ENCODE results near the gene CRYGS. TPM values are rescaled to one million over a fixed set of nuclear protein-coding genes. Genes with fewer than 3 reads are reported as not detected.

CRYGS gene
- total RNA-seq, 4 donors from 2014 or later, result 0.42 to 2.3 (median 1.3) TPM

DNA sequence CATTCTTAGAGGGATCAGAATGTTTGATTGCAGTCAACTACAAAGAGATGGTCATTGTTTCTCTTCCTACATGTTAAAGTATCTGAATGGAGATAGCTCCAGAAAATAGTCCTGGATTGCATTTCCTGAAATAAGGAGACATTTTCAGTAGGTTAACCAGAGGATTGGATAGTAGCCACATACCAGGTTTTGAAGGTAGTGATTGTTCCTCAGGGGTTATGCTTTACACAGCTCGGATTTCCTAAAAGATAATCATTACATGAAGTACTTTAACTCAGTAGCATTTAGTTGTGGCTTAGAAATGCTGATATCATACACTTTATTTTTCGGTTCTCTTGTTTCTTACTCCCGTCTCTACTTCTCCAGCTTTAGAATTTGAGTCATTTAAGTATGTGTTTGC lies 36.6 kb upstream of the CRYGS start:
- intact Hi-C loops (cut with DNase I; ENCODE audit: low total_unique reads), result no loop called here
- 88 to 90% methylated on average over 3 of the region's 3 CpGs for WGBS, 2 donors
- TF ChIP-seq, protein P1, sequence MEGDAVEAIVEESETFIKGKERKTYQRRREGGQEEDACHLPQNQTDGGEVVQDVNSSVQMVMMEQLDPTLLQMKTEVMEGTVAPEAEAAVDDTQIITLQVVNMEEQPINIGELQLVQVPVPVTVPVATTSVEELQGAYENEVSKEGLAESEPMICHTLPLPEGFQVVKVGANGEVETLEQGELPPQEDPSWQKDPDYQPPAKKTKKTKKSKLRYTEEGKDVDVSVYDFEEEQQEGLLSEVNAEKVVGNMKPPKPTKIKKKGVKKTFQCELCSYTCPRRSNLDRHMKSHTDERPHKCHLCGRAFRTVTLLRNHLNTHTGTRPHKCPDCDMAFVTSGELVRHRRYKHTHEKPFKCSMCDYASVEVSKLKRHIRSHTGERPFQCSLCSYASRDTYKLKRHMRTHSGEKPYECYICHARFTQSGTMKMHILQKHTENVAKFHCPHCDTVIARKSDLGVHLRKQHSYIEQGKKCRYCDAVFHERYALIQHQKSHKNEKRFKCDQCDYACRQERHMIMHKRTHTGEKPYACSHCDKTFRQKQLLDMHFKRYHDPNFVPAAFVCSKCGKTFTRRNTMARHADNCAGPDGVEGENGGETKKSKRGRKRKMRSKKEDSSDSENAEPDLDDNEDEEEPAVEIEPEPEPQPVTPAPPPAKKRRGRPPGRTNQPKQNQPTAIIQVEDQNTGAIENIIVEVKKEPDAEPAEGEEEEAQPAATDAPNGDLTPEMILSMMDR (IDR thresholded peaks at IDR 0.05), result no peak
- TF ChIP-seq POLR2A (IDR thresholded peaks at IDR 0.05), result no peak
- H3K4me3 ChIP-seq (ENCODE audit: low read depth, poor library complexity, severe bottlenecking), result no peak overlapping the region
- no peak for DNase-seq (ENCODE audit: low spot score in 2 of 2)

DNA sequence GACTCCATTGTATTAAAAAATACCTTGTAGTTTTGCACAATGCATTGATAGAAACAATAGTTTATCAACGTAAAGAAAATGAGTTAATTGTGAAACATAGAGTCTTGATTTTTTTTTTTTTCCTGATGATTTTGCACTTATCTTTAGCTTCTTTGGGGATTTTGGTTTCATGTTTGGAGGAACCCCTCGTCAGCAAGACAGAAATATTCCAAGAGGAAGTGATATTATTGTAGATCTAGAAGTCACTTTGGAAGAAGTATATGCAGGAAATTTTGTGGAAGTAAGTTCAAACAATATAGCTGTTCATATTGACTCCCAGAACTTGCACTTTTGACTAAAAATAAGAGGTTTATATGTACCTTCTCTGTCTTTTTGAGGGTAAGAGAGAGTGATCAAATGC lies 33.3 kb upstream of the CRYGS start:
- DNase-seq (ENCODE audit: low spot score in 2 of 2), result no peak
- WGBS, 2 donors, result 79 to 83% methylated on average over 2 of the region's 2 CpGs
- H3K4me3 ChIP-seq (ENCODE audit: low read depth, poor library complexity, severe bottlenecking), result no peak overlapping the region
- intact Hi-C loops (cut with DNase I; ENCODE audit: low total_unique reads), result no loop called here
- TF ChIP-seq, protein P1 (IDR thresholded peaks at IDR 0.05), result no peak
- no peak for TF ChIP-seq POLR2A (IDR thresholded peaks at IDR 0.05)

DNA sequence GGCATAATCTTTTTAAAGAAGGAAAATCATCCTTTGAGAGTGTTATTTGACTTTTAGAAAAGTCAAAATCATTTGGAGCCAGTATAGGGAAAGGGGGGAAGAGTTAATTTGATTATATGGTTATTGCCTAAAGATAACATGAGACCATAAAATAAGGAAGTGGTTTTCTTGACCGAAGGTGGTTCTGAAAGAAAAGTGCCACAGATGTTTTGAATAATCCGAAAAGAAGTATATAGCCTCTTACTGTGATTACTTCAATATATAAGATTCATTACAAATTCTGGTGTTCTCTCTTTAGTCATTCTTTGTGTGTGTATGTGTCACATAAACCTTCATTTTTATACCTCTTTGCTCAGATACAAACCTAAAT lies 27.4 kb upstream of the CRYGS start:
- TF ChIP-seq, protein P1 (IDR thresholded peaks at IDR 0.05), result no peak
- TF ChIP-seq POLR2A (IDR thresholded peaks at IDR 0.05), result no peak
- intact Hi-C loops (cut with DNase I; ENCODE audit: low total_unique reads), result no loop called here

DNA sequence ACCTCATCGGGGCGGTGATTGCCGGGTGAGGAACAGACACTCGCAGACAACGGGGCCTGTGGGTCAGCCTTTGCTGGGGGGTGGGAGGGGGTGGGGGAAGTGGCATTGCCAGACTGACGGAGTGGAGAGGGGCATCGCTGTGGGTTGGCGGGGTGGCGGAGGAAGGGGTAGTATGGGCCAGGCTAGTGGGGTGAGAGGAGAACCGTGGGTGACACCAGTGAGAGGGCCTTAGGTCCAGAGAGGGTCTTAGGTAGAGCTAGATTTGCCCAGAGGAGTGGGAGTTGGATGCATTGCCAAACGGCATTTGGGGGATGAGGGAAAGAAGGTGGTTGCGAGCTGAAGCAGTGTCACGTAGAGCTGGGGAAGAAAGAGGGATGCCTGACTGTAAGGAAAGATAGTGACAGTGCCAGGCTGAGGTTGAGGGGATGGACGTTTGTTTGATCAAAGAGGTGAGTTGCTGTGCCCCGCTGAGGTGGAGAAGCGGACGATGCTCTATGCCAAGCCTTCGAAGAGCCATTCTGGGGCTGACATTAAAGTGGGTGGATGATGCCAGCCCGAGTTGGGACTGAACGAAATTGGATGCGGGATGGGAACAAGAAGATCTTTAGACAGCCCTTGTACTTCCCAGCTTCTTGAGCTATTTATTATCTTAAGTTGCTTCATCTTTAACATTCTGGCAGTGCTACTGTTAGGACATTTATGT lies 26.9 kb upstream of the CRYGS start:
- intact Hi-C loops (cut with DNase I; ENCODE audit: low total_unique reads), result no loop called here
- TF ChIP-seq, protein P1 (IDR thresholded peaks at IDR 0.05), result no peak
- no peak for TF ChIP-seq POLR2A (IDR thresholded peaks at IDR 0.05)
- peak in 1 of 2 donors; percentile 87 for DNase-seq (ENCODE audit: low spot score in 2 of 2)
- WGBS, 2 donors, result 7 to 11% methylated on average over 20 to 21 of the region's 21 CpGs
- H3K4me3 ChIP-seq (ENCODE audit: low read depth, poor library complexity, severe bottlenecking), result peak overlapping the region; percentile 86

More for the DNA sequence above, 27.4 kb upstream of the CRYGS start:
- peak overlapping the region; percentile 86 for H3K4me3 ChIP-seq (ENCODE audit: low read depth, poor library complexity, severe bottlenecking)
- 62 to 72% methylated on average over 2 of the region's 2 CpGs for WGBS, 2 donors
- DNase-seq (ENCODE audit: low spot score in 2 of 2), result no peak

DNA sequence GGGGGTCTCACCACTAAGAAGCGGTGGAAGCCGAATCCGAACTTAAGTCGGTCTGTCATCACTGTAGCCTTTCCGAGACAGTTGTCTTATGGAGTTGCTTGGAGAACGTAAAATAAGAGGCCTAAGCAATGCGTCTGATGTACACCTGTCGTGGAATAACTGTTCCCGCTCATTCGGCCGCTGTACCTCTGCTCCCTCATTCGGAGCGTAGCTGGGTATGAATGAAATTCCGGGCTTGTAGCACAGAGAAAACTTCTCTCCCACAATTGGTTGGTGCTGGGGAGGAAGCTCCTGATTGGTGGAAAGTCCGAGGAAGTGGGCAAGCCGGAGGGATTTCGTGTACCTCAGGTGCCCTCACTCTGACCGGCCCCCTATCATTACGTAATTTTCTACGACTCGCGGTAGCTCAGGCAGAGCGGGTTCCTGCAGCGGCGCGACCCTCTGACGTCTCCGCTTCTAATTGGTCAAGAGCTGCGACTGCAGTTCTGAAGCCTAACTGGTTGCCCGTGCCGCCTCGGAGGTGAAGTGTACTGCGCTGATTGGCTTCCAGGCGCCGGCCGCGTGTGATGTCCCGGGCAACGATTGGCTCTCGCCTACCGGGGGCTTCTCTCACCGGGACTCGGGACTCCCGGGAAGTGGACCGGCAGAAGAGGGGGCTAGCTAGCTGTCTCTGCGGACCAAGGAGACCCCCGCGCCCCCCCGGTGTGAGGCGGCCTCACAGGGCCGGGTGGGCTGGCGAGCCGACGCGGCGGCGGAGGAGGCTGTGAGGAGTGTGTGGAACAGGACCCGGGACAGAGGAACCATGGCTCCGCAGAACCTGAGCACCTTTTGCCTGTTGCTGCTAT lies 26.1 kb upstream of the CRYGS start, which contains the start of gene DNAJB11:
Gene DNAJB11, plus strand, starts transcription at position 625 of the 845 bp plus-strand sequence. Its CDS starts 178 bp downstream, at position 803.
- H3K4me3 ChIP-seq (ENCODE audit: low read depth, poor library complexity, severe bottlenecking), result peak within 1 kb of the TSS; percentile 86
- TF ChIP-seq, protein P1 (IDR thresholded peaks at IDR 0.05), result no peak
- TF ChIP-seq POLR2A (IDR thresholded peaks at IDR 0.05), result no peak
- 0% methylated on average over 41 to 53 of the region's 59 CpGs for WGBS, 2 donors
- peak; percentile 99 to 100 for DNase-seq (ENCODE audit: low spot score in 2 of 2)
- intact Hi-C loops (cut with DNase I; ENCODE audit: low total_unique reads), result no loop called here
